ENCODE data around the gene RTL10. TPM values are rescaled to one million over a fixed set of nuclear protein-coding genes. Genes with fewer than 3 reads are reported as not detected.

Gene RTL10
- total and polyA plus RNA-seq, 10 of the 15 experiments (the other 5 are each of a cell fraction or from before 2014, with no cell fraction given) = 5.3 to 18.1 (median 10.3) TPM

DNA sequence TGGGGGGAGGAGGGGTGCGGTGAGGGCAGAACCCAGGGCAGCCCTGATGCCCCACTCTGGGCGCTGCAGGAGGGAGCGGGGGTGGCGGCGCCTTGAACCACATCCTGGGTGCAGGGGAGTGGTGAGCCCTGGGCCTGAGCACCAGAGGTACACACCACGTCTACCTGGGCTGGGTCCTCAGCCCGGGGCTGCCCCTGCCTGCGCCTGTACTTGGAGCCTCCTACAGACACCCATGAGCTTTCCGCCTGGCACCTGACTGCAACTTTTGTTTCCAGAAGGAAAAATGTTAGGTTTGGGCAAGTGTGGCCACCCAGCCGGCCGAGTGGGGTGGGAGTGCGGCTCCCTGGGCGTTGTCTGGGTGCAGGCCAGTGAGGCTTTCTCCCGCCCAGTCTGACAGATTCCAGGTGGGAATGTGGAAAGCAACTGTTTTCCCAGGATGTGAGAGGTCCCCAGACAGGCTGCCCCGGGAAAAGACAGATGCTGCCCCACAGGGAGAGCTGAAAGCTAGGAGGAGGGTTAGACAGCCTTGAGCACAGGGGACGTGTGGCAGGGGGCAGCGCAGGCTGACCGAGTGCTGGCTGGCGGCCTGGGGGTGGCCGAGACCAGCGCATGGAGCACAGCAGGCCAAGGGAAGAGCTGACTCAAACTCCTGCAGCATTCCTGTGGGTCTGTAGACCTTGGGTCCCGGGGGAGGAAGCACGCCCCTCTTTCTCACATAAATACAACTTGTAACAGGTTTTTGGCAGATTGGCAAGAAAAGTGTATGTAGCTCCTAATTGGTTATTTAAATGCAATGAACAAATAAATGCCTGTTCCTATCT, 44.1 kb downstream of the RTL10 start:
- ChIA-PET SMC1A (ENCODE audit: uncharacterized antibody, unreplicated experiment) (no interaction called here), CTCF (no interaction called here)
- H3K9ac ChIP-seq (ENCODE audit: control insufficient read depth, insufficient read depth, low read length) = no peak overlapping the region

More for the DNA sequence above, 44.1 kb downstream of the RTL10 start:
- intact Hi-C loops (cut with micrococcal nuclease; ENCODE audit: unreplicated experiment) (no loop called here), in situ Hi-C loops (cut with MboI) (no loop called here)
- Histone ChIP-seq H3K4me2 (ENCODE audit: control insufficient read depth, insufficient read depth) (no peak overlapping the region), H3K27ac (ENCODE audit: control insufficient read depth, insufficient read depth) (no peak overlapping the region), H3K9me3 (replicated peaks; ENCODE audit: control insufficient read depth, insufficient read depth, low read length) (no peaks in the 10 kb centered on the region), H2AFZ (ENCODE audit: control insufficient read depth, low read depth, low read length) (no peak overlapping the region), H3K27me3 (replicated peaks in 1 of 2; ENCODE audit: control insufficient read depth in 2 of 2, insufficient read depth in 2 of 2, low read length in 1 of 2) (no peaks in the 10 kb centered on the region), H3K4me1 (ENCODE audit: control insufficient read depth, insufficient read depth, low read length) (no peaks in the 10 kb centered on the region), H3K79me2 (ENCODE audit: control insufficient read depth, insufficient read depth, low read length) (no peaks in the 10 kb centered on the region), H3K36me3 (ENCODE audit: control insufficient read depth in 2 of 2, insufficient read depth in 2 of 2, low read length in 1 of 2) (peaks cover 0 to 2% of the 10 kb centered on the region in 2 experiments; a peak in 1 of 4 replicates), H4K20me1 (ENCODE audit: control insufficient read depth, insufficient read depth) (no peaks in the 10 kb centered on the region), H3K4me3 (no peak overlapping the region)
- BruUV-seq (replicated peaks) = no TSS peak
- TF ChIP-seq HDAC6 (IDR thresholded peaks at IDR 0.05; ENCODE audit: unreplicated experiment) = no peak
- TF ChIP-seq ZBTB4 (CRISPR knock-in tag; IDR thresholded peaks at IDR 0.05) = no peak
- TF ChIP-seq CREM (IDR thresholded peaks at IDR 0.05; ENCODE audit: low read depth) = no peak
- TF ChIP-seq, protein P1, sequence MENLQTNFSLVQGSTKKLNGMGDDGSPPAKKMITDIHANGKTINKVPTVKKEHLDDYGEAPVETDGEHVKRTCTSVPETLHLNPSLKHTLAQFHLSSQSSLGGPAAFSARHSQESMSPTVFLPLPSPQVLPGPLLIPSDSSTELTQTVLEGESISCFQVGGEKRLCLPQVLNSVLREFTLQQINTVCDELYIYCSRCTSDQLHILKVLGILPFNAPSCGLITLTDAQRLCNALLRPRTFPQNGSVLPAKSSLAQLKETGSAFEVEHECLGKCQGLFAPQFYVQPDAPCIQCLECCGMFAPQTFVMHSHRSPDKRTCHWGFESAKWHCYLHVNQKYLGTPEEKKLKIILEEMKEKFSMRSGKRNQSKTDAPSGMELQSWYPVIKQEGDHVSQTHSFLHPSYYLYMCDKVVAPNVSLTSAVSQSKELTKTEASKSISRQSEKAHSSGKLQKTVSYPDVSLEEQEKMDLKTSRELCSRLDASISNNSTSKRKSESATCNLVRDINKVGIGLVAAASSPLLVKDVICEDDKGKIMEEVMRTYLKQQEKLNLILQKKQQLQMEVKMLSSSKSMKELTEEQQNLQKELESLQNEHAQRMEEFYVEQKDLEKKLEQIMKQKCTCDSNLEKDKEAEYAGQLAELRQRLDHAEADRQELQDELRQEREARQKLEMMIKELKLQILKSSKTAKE (IDR thresholded peaks at IDR 0.05; ENCODE audit: low read depth, poor library complexity, severe bottlenecking) = no peak
- TF ChIP-seq NFYB (IDR thresholded peaks at IDR 0.05; ENCODE audit: insufficient read depth, low read depth, low read length) = no peak
- no peak for TF ChIP-seq IKZF1 (conservative IDR thresholded peaks at IDR 0.05)
- ChIA-PET POLR2A (no interaction called here), RAD21 (ENCODE audit: unreplicated experiment) (no interaction called here)
- no peak for FAIRE-seq
- 82% methylated on average over 21 of the region's 23 CpGs for WGBS (ENCODE audit: insufficient coverage, insufficient replicate concordance, low lambda C conversion rate, missing lambda C conversion rate)
- no peak for ATAC-seq
- no peak for DNase-seq (ENCODE audit: low read depth, low spot score)
